AG04450 (cell line): ENCODE results near the gene FAM181A. TPM values are rescaled to one million over a fixed set of nuclear protein-coding genes. Genes with fewer than 3 reads are reported as not detected.

Experiments used
- CTCF ChIA-PET: fragments of 300-600, 350-600 bp; formaldehyde crosslinking; extraction: SDS; loops from one replicate; lab custom pipeline; 2022; ENCODE audit warnings: antibody characterized with exemption, inconsistent platforms; lab: Charles Lee
- POLR2A ChIA-PET: fragments of 350-600 bp; formaldehyde crosslinking; extraction: SDS; loops from one replicate; lab custom pipeline; 2021; ENCODE audit warnings: antibody characterized with exemption, inconsistent platforms; lab: Yijun Ruan, JAX
- DNase-seq: peaks from one replicate; pipeline ENCODE4 v3.0.0-alpha.2; 2011; ENCODE audit warnings: low read depth, low spot score
- H3K27ac ChIP-seq: one replicate; pipeline ENCODE4 v1.5.1; 2012; ENCODE audit warnings: low read depth, low read length, control low read depth
- H3K27me3 ChIP-seq: one replicate; pipeline ENCODE4 v1.6.0; 2012; ENCODE audit warnings: low read length; ENCODE audit not compliant: control insufficient read depth, insufficient read depth
- H3K4me3 ChIP-seq: 2 replicates; pipeline ENCODE4 v1.5.1; 2011; ENCODE audit warnings: mild to moderate bottlenecking, low read depth, low read length, control low read depth
- H3K9me3 ChIP-seq: 2 replicates; pipeline ENCODE4 v1.5.1; 2012; ENCODE audit warnings: low read length; ENCODE audit not compliant: control insufficient read depth, insufficient read depth
- polyA plus RNA-seq: library from polyadenylated mRNA; depleted of rRNA; stranded (reverse); fragments of >200 nt; gene quantifications from 2 replicates; pipeline ENCODE4 v1.2.3, GENCODE V29; 2011
- TF ChIP-seq, protein P1 (sequence below): IDR thresholded peaks from 2 replicates; pipeline ENCODE4 v1.5.1; 2011; ENCODE audit warnings: low read depth, low read length, control low read depth, inconsistent platforms

The FAM181A gene
- polyA plus RNA-seq, 1 experiment = not detected

DNA sequence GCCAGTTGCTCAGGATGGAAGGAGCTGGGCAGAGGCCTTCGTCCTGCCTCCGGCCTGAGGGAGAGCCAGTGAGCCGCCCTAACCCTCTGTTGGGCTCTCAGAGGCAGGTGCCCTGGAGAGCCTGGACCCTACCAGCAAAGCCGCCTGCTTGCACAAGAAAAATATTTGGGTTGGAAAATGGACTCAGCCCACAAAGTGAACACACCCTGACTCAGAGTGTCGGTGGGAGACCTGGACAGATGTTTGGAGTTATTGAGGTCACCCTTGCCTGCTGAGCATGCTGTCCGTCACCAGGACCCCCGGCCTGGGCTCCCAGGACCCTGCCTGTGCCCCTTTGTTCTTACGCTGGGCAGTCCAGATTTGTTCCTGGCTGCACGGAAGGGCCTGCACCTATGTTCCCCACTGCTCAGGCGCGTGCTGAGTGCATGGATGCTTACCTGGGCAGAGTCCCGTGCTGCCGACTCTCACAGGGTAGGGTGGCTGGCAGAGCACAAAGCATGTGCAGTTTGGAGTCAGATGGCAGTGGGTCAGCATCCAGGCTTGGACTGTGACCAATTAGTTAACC, 22.4 kb downstream of the FAM181A start:
- H3K27me3 ChIP-seq = peaks cover 3% of the 10 kb centered on the region
- TF ChIP-seq, protein P1, sequence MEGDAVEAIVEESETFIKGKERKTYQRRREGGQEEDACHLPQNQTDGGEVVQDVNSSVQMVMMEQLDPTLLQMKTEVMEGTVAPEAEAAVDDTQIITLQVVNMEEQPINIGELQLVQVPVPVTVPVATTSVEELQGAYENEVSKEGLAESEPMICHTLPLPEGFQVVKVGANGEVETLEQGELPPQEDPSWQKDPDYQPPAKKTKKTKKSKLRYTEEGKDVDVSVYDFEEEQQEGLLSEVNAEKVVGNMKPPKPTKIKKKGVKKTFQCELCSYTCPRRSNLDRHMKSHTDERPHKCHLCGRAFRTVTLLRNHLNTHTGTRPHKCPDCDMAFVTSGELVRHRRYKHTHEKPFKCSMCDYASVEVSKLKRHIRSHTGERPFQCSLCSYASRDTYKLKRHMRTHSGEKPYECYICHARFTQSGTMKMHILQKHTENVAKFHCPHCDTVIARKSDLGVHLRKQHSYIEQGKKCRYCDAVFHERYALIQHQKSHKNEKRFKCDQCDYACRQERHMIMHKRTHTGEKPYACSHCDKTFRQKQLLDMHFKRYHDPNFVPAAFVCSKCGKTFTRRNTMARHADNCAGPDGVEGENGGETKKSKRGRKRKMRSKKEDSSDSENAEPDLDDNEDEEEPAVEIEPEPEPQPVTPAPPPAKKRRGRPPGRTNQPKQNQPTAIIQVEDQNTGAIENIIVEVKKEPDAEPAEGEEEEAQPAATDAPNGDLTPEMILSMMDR = no peak
- ChIA-PET CTCF (interaction anchor here (1.5 to 3.1 kb wide), 2 partner anchors 10 to 182 kb away, joined by 4 to 27 read pairs; no protein-coding TSS in a partner anchor), POLR2A (no interaction called here)
- no peak overlapping the region for H3K27ac ChIP-seq
- no peak overlapping the region for H3K4me3 ChIP-seq
- no peaks in the 10 kb centered on the region; the same call in 1 of the 2 replicates for H3K9me3 ChIP-seq
- no peak for DNase-seq

- DNase-seq = no peak
- TF ChIP-seq, protein P1 = no peak
- POLR2A ChIA-PET = no interaction called here
- CTCF ChIA-PET = interaction anchor here (2.7 to 3.1 kb wide), 2 partner anchors 11 kb away, joined by 13 to 27 read pairs; no protein-coding TSS in a partner anchor
- no peak overlapping the region for H3K27ac ChIP-seq
- peaks cover 3% of the 10 kb centered on the region for H3K27me3 ChIP-seq
- no peak overlapping the region for H3K4me3 ChIP-seq
- H3K9me3 ChIP-seq = no peaks in the 10 kb centered on the region; the same call in 1 of the 2 replicates
These were observed 23.9 kb downstream of the FAM181A start for GRCh38 chr14:93950948-93951634.

GRCh38 chr14:93951635-93952540, 24.7 kb downstream of the FAM181A start:
- Histone ChIP-seq H3K4me3 (no peak overlapping the region), H3K27me3 (peaks cover 1% of the 10 kb centered on the region), H3K27ac (no peak overlapping the region), H3K9me3 (no peaks in the 10 kb centered on the region; the same call in 1 of the 2 replicates)
- DNase-seq = no peak
- POLR2A ChIA-PET = no interaction called here
- CTCF ChIA-PET = interaction anchor here (1.2 to 2.7 kb wide), 2 partner anchors 12 to 49 kb away, joined by 4 to 13 read pairs; no protein-coding TSS in a partner anchor
- TF ChIP-seq, protein P1 = no peak

DNA sequence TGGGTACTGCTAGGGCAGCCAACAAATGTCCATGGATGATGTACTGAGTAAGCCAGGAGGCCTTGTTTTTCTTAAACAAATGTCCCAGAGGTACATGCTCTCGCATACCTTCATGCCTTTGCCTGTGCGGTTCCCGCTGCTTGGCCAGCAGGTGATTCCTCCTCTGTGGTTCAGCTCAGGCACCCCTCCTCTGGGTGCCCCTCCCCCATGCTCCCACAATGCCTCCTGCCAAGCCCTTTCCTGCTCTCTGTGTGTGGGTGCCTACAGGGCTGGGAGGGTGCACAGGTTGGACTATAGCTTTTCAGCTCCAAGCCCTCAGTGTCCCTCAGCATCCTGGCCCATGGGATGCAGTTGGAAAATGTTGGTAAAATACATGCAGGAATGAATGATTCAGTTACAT, 25.7 kb downstream of the FAM181A start:
- H3K4me3 ChIP-seq = no peak overlapping the region
- H3K9me3 ChIP-seq = no peaks in the 10 kb centered on the region; the same call in 1 of the 2 replicates
- H3K27ac ChIP-seq = no peak overlapping the region
- TF ChIP-seq, protein P1 = no peak
- POLR2A ChIA-PET = no interaction called here
- CTCF ChIA-PET = interaction anchor here (1.2 to 2.7 kb wide), 2 partner anchors 13 to 48 kb away, joined by 4 to 13 read pairs; no protein-coding TSS in a partner anchor
- no peaks in the 10 kb centered on the region for H3K27me3 ChIP-seq
- DNase-seq = no peak
